ENCODE results near the gene KRT71. TPM values are rescaled to one million over a fixed set of nuclear protein-coding genes. Genes with fewer than 3 reads are reported as not detected.

The KRT71 gene
- total RNA-seq, 1 donor: not detected

DNA sequence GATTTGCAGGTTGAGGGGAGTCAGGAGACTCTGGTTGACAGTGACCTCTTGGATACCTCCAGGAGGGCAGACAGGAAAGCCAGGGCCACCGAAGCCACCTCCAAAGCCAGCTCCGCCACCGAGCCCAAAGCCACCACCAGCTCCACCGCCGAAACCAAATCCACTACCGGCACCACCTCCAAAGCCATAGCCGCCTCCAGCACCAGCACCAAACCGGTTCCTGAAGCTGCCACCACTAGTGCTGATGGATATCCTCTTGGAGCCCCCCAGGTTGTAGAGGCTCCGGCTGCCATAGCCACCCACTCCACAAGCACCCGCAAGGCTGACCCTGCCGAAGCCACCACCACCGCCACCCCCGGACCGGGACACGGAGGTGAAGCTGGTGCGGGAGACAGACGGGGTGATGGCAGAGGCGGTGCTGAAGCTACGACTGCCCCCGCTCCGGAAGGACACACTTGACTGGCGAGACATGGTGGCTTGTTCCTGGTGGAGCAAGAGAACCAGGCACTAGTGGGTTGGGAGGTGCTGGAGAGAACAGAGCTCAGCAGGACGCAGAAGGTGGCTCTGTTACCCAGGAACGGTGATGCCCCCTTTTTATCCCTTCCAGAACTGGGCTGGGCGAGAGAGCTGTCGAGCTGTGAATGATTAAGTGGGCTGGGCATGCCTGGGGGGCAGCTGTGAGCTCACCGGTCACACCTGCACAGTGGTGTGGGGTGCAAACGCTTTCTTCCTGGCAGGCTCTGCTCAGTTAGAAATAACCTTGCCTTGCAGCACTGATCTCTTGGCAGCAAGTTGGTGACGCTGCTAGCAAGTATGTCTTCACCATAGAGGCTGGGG, 32.9 kb downstream of the KRT71 start, which contains the start of gene KRT5:
Gene KRT5, minus strand, starts transcription at position 569 of the 837 bp plus-strand sequence. Its CDS starts 98 bp downstream, at position 471.
- H3K4me3 ChIP-seq (ENCODE audit: low read depth, low read length): no peak within 1 kb of the TSS
- no peak for DNase-seq (ENCODE audit: low read depth)
- TF ChIP-seq, protein P1, sequence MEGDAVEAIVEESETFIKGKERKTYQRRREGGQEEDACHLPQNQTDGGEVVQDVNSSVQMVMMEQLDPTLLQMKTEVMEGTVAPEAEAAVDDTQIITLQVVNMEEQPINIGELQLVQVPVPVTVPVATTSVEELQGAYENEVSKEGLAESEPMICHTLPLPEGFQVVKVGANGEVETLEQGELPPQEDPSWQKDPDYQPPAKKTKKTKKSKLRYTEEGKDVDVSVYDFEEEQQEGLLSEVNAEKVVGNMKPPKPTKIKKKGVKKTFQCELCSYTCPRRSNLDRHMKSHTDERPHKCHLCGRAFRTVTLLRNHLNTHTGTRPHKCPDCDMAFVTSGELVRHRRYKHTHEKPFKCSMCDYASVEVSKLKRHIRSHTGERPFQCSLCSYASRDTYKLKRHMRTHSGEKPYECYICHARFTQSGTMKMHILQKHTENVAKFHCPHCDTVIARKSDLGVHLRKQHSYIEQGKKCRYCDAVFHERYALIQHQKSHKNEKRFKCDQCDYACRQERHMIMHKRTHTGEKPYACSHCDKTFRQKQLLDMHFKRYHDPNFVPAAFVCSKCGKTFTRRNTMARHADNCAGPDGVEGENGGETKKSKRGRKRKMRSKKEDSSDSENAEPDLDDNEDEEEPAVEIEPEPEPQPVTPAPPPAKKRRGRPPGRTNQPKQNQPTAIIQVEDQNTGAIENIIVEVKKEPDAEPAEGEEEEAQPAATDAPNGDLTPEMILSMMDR (IDR thresholded peaks at IDR 0.05; ENCODE audit: insufficient read depth, low read length): no peak

- no peak overlapping the region for H3K4me3 ChIP-seq (ENCODE audit: low read depth, low read length)
Observed at GRCh38 chr12:52519387-52519703, 33.6 kb downstream of the KRT71 start.

GRCh38 chr12:52518574-52519386, 34.2 kb downstream of the KRT71 start:
- H3K4me3 ChIP-seq (ENCODE audit: low read depth, low read length): no peak overlapping the region
- TF ChIP-seq, protein P1 (IDR thresholded peaks at IDR 0.05; ENCODE audit: insufficient read depth, low read length): no peak
- DNase-seq (ENCODE audit: low read depth): no peak

More at GRCh38 chr12:52519387-52519703, 33.6 kb downstream of the KRT71 start:
- DNase-seq (ENCODE audit: low read depth): no peak
- TF ChIP-seq, protein P1 (IDR thresholded peaks at IDR 0.05; ENCODE audit: insufficient read depth, low read length): no peak

DNA sequence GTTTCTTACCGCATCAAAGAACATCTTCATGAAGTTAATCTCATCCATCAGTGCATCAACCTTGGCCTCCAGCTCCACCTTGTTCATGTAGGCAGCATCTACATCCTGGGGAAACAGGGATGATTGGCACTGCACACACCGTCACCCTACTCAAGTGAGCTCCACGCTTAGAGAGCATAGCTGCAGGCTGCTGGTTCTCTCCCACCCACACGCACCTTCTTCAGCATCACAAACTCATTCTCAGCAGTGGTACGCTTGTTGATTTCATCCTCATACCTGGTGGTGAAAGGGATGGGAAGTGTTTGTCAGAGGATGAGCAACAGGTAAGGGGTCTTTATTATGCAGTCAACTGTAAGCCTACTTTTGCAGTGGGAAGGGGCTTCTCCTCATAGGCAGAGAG, 35.1 kb downstream of the KRT71 start:
- no peak overlapping the region for H3K4me3 ChIP-seq (ENCODE audit: low read depth, low read length)
- TF ChIP-seq, protein P1 (IDR thresholded peaks at IDR 0.05; ENCODE audit: insufficient read depth, low read length): no peak
- DNase-seq (ENCODE audit: low read depth): no peak

DNA sequence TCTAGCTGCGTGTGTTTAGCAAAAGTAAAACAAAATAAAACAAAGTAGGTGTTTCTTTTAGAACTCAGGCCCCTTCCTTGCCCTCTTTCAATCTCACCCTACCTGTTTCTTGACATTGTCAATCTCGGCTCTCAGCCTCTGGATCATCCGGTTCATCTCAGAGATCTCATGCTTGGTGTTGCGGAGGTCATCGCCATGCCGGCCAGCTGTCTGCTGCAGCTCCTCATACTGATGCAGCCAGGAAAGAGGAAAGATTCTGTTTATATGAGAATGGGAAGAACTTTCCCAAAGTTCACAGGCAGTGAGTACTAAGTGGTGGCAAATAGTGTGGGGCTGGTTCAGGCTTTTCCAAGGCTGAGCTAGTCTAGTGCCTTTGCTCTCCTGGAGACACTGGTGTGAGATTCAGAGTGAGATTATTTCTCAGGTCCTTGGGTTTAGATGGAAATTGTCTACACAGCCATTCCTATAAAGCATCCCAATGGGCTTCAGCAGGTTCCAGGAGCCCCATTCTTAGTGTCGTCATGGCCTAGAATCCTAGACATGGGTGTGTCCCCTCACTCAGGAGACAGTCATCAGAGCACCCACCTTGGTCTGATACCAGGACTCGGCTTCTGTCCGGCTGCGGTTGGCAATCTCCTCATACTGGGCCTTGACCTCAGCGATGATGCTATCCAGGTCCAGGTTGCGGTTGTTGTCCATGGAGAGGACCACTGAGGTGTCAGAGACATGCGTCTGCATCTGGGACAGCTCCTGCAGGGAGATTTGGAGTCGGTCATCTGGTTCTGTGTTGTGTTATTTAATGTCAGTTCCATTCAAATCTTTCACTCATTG, 35.7 kb downstream of the KRT71 start:
- TF ChIP-seq, protein P1 (IDR thresholded peaks at IDR 0.05; ENCODE audit: insufficient read depth, low read length): no peak
- H3K4me3 ChIP-seq (ENCODE audit: low read depth, low read length): no peak overlapping the region

More for the DNA sequence above, 35.7 kb downstream of the KRT71 start:
- no peak for DNase-seq (ENCODE audit: low read depth)
